Tibial artery (tissue), 4 donors: ENCODE data around the gene UGT2B17.

Experiments used
- DNase-seq, 2 donors: peaks; one replicate each; pipeline ENCODE4 v3.0.0-alpha.2; 2019
- H3K27ac ChIP-seq, 2 donors: fragments of 200-600 bp; sonication (generic) in 1 of 2; 1 replicate in 1 of 2; 2 replicates in 1 of 2; pipeline ENCODE4 v1.5.1; 2018 to 2019; ENCODE audit warnings: mild to moderate bottlenecking in 1 of 2
- H3K27me3 ChIP-seq, 2 donors: fragments of 200-600 bp; sonication (generic) in 1 of 2; one replicate each; pipeline versions ENCODE4 v1.5.1 to v1.6.0; 2016 to 2019
- H3K36me3 ChIP-seq, 3 donors: fragments of 200-600 bp; sonication (generic) in 2 of 3; one replicate each; pipeline ENCODE4 v1.5.1; 2016 to 2019; ENCODE audit warnings: mild to moderate bottlenecking in 2 of 3
- H3K4me1 ChIP-seq, 4 donors: fragments of 200-600 bp; sonication (generic) in 2 of 4; 1 replicate in 3 of 4; 2 replicates in 1 of 4; pipeline ENCODE4 v1.5.1; 2016 to 2019
- H3K4me3 ChIP-seq, 2 donors: fragments of 200-600 bp; sonication (generic) in 1 of 2; 1 replicate in 1 of 2; 2 replicates in 1 of 2; pipeline ENCODE4 v1.5.1; 2018 to 2019; ENCODE audit warnings: mild to moderate bottlenecking in 2 of 2
- H3K9me3 ChIP-seq, 3 donors: fragments of 200-600 bp; sonication (generic) in 1 of 3; one replicate each; pipeline ENCODE4 v1.5.1; 2016 to 2019
- CTCF ChIP-seq, 2 experiments: fragments of 200-600 bp in 1 of 2; fragments of 450-650 bp in 1 of 2; IDR thresholded peaks; one replicate each; pipeline ENCODE4 v1.5.1; 2017 to 2019; ENCODE audit warnings: antibody characterized with exemption in 2 of 2, mild to moderate bottlenecking in 1 of 2, moderate library complexity in 1 of 2
- intact Hi-C: fragments of 100-400 bp; cut with DNase I; formaldehyde crosslinking; loops from one replicate; pipeline ENCODE4 v1.15.0; 2023; ENCODE audit warnings: low total_unique reads

UGT2B17 gene

GRCh38 chr4:68606240-68606639 is 30.1 kb upstream of the UGT2B17 start:
- no peaks in the 10 kb centered on the region for H3K36me3 ChIP-seq
- DNase-seq, result no peak
- intact Hi-C loops, result no loop called here
- H3K27ac ChIP-seq, result no peak overlapping the region
- H3K9me3 ChIP-seq, result no peaks in the 10 kb centered on the region
- H3K4me1 ChIP-seq, result no peaks in the 10 kb centered on the region
- no peaks in the 10 kb centered on the region for H3K27me3 ChIP-seq
- no peak overlapping the region for H3K4me3 ChIP-seq
- TF ChIP-seq CTCF (IDR thresholded peaks at IDR 0.05), result no peak

GRCh38 chr4:68599150-68599549 is 23.0 kb upstream of the UGT2B17 start:
- TF ChIP-seq CTCF (IDR thresholded peaks at IDR 0.05), result no peak
- no peak for DNase-seq
- H3K27me3 ChIP-seq, result no peaks in the 10 kb centered on the region

GRCh38 chr4:68597482-68597881 is 21.4 kb upstream of the UGT2B17 start:
- Histone ChIP-seq H3K4me1 (no peaks in the 10 kb centered on the region), H3K9me3 (no peaks in the 10 kb centered on the region), H3K4me3 (no peak overlapping the region), H3K36me3 (no peaks in the 10 kb centered on the region), H3K27ac (no peak overlapping the region), H3K27me3 (no peaks in the 10 kb centered on the region)
- TF ChIP-seq CTCF (IDR thresholded peaks at IDR 0.05), result no peak
- intact Hi-C loops, result no loop called here
- no peak for DNase-seq

More at GRCh38 chr4:68599150-68599549, 23.0 kb upstream of the UGT2B17 start:
- Histone ChIP-seq H3K4me3 (no peak overlapping the region), H3K9me3 (no peaks in the 10 kb centered on the region), H3K27ac (no peak overlapping the region), H3K4me1 (no peaks in the 10 kb centered on the region), H3K36me3 (no peaks in the 10 kb centered on the region)
- intact Hi-C loops, result no loop called here

- no peak for DNase-seq
- no peak overlapping the region for H3K4me3 ChIP-seq
- H3K36me3 ChIP-seq, result no peaks in the 10 kb centered on the region
- H3K9me3 ChIP-seq, result no peaks in the 10 kb centered on the region
- no peak for TF ChIP-seq CTCF (IDR thresholded peaks at IDR 0.05)
- no peaks in the 10 kb centered on the region for H3K4me1 ChIP-seq
- H3K27ac ChIP-seq, result no peak overlapping the region
- H3K27me3 ChIP-seq, result no peaks in the 10 kb centered on the region
- intact Hi-C loops, result no loop called here
Measured at GRCh38 chr4:68594678-68595077, 18.6 kb upstream of the UGT2B17 start.

- H3K27ac ChIP-seq, result no peak overlapping the region
- intact Hi-C loops, result no loop called here
- TF ChIP-seq CTCF (IDR thresholded peaks at IDR 0.05), result no peak
- H3K36me3 ChIP-seq, result no peaks in the 10 kb centered on the region
- DNase-seq, result no peak
- no peaks in the 10 kb centered on the region for H3K27me3 ChIP-seq
- no peak overlapping the region for H3K4me3 ChIP-seq
- no peaks in the 10 kb centered on the region for H3K9me3 ChIP-seq
- H3K4me1 ChIP-seq, result no peaks in the 10 kb centered on the region
Measured at GRCh38 chr4:68593112-68593511, 17.0 kb upstream of the UGT2B17 start.

GRCh38 chr4:68592673-68593072 is 16.6 kb upstream of the UGT2B17 start:
- intact Hi-C loops, result no loop called here
- H3K4me1 ChIP-seq, result no peaks in the 10 kb centered on the region
- no peaks in the 10 kb centered on the region for H3K27me3 ChIP-seq
- DNase-seq, result no peak
- H3K27ac ChIP-seq, result no peak overlapping the region
- H3K9me3 ChIP-seq, result no peaks in the 10 kb centered on the region
- H3K4me3 ChIP-seq, result no peak overlapping the region
- H3K36me3 ChIP-seq, result no peaks in the 10 kb centered on the region
- no peak for TF ChIP-seq CTCF (IDR thresholded peaks at IDR 0.05)
